GM21360 (cell line): Measurements from ENCODE around the gene NEXN.
"Not testable (repeated sequence)": the region's sequence is repeated elsewhere in the genome, so short reads cannot be mapped to it uniquely, and the experiment has no call there.

ENCODE experiments used
- ATAC-seq: cut with Tn5 transposase; IDR thresholded peaks from one replicate; pipeline ENCODE4 v1.9.1; 2021; ENCODE audit warnings: mild to moderate bottlenecking, moderate library complexity; ENCODE audit not compliant: unreplicated experiment

Gene NEXN

GRCh38 chr1:77905603-77906002, 17.2 kb downstream of the NEXN start:
- ATAC-seq, result no peak

- ATAC-seq, result no peak
Observed at GRCh38 chr1:77906019-77906545, 17.7 kb downstream of the NEXN start.

- ATAC-seq, result no peak
Observed at GRCh38 chr1:77906624-77907023, 18.2 kb downstream of the NEXN start.

GRCh38 chr1:77910116-77910515, 21.7 kb downstream of the NEXN start:
- no peak for ATAC-seq

DNA sequence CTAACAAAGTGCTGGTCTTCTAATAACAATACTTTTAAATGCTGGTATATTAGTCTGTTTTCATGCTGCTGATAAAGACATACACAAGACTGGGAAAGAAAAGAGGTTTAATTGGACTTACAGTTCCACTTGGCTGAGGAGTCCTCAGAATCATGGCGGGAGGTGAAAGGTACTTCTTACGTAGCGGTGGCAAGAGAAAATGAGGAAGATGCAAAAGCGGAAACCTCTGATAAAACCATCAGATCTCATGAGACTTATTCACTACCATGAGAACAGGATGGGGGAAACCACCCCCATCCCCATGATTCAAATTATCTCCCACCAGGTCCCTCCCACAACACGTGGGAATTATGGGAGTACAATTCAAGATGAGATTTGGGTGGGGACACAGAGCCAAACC, 30.5 kb downstream of the NEXN start:
- ATAC-seq, result not testable (repeated sequence)

- ATAC-seq, result no peak
Observed at GRCh38 chr1:77925518-77925917, 37.1 kb downstream of the NEXN start.

DNA sequence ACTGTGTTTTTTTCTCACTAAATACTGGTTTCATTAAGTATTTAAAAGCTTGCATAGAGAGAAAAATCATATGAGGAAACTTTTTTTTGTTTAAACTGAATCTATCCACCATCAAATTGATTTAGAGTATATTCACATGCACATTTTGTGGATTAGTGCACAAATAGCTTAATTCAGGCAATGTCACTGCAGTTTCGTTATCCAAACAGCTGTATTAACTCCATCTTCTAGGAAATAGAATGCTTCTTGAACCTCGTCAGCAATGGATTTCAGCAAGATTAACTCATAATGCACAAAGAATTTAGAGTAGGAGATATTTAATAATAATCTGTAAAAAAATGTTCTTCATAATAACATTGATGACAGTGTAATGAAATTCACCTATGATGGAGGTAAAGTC, 37.5 kb downstream of the NEXN start:
- ATAC-seq, result no peak

- ATAC-seq, result no peak
Observed at GRCh38 chr1:77926561-77927357, 38.3 kb downstream of the NEXN start.

DNA sequence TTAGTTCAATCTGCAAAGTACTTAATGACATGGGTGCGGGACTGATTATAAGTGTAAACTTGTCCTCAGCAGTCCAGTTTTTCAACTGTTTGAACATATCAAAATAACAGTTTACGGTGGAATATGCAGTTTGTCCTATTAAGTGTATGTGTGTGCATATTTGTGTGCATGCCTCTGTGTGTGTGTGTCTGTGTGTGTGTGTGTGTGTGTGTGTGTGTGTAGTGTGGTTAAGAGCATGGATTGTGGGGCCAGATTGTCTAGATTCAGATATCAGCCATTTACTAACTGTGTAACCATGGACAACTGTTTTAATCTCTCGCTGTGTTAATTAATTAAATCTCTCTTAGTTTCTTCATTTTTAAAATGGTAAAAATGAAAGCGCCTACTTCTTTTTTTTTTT, 39.0 kb downstream of the NEXN start:
- ATAC-seq, result no peak

DNA sequence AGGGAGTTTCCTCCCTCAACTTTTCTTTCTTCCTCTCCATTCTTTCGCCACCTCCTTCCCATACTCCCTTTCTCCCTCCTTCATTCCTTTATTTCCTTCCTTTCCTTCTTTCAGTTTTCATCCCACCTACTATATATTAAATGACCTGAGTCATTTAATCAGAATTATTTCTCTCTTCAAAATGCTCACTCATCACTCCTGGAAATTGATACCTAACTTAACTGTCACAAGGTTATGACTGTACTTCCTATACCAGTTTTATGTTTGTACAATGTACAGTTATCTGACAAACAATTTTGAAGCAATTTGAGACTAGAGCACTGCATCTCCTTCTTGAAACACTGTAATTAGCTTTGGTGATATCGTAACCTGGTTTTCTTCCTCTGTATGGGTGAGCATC, 41.4 kb downstream of the NEXN start:
- ATAC-seq, result no peak

GRCh38 chr1:77938651-77939050, 50.2 kb downstream of the NEXN start:
- ATAC-seq, result no peak

DNA sequence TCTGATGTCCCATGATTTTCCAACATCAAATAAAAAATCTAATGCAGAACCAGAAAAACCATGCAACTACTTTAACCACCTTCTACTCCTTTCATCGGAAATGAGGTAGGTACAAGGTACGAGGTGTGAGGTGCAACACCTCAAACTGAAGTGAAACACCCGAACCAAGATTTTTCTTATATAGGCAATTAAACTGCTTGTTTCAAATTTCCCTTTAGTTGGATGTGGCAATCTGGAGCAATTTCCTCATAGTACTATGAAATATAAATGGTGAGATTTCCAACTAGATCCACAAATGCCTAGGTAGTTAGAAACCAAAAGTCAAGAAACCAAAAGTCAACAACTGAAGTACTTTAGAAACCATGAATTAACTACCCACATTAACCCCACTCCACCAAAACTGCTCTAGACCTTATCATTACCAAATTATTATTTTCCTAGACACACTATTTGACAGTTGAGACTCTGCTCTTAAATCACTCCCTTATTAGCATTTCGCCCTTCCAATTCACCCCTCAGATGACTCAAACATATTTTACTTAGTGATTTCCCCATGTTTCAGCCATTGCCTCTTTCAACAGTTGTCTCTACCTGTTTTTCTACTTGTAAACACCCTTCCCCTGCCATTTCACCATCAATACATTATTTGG, 52.6 kb downstream of the NEXN start:
- ATAC-seq, result no peak

DNA sequence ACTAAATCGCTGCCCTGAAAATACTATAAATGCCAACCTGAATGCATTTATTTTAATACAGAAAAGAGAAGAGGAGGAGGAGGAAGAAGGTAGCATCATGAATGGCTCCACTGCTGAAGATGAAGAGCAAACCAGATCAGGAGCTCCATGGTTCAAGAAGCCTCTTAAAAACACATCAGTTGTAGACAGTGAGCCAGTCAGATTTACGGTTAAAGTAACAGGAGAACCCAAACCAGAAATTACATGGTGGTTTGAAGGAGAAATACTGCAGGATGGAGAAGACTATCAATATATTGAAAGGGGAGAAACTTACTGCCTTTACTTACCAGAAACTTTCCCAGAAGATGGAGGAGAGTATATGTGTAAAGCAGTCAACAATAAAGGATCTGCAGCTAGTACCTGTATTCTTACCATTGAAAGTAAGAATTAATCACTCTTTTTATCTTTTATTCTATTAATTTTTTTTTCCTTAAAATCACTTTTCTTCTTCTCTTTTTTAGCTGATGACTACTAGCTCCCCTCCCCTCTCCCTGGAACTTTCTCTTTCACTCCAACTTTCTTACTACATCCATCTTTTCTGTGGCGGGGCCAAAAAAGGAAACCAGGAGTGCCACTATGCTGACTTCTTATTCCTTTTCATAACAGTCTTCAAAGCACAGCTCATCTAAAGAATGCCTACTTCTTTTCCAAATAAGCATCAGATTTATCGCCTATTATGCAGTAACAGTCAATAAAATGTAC, 54.1 kb downstream of the NEXN start:
- ATAC-seq, result no peak

DNA sequence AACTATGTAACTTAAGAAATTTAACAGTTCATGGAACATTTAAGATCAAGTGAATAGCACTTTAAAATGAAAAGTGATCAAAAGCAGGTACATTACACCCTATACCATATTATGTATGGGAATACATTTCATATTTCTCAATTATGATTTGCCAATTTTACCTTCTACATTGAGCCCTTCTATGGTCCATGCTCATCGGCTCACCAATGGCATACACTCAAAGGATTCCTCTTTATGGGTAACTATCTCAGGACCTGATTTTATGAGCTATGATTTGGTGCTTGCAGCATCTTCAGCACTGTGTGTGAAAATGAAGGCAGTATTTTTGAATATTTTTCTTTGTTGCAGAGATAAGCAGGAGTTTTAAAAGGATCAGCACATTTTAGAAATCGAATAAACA, 56.9 kb downstream of the NEXN start:
- no peak for ATAC-seq

DNA sequence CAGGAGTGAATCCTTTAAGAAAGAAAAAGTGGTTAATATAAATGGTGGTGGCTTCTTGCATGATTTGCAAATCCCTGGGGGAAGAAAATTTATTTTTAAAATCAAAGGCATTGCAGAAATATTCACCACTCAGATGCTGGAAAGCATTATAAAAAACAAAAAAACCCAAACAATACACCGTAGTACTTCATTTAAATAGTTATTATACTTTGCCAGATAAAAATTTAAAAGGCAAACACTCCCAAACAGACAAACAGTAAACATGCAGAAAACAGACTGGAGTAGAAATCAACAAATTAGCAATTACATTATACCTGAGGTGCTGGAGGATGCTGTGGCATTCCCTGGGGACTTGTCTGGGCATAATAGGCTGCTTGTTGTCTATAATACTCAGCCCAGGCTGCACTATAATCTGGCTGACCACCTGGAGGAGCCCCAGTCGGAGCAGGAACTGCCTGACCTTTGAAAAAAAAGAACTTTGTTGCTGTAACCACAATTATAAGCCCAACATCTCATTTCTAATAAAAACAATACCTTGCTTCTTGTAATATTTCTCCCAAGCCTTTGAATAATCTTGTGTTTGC, 60.5 kb downstream of the NEXN start:
- no peak for ATAC-seq

DNA sequence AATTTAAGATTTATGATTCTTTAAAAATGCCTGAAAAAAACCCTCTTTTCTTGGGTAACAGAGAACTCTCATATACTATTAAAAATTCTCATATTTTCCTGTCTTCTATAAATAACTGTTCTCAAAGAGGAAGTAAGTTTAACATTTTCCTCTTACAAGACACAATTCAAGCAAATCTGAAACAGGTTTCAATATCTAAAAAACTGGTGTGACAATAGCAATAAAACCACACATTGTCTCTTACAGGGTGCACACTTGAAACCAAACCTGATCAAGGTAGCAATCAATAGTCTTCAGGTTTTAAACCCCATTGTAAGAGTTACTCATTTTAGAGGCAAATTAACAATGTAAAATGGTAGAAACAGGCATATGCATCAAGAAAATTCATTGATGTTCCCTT, 62.4 kb downstream of the NEXN start:
- peak; percentile 64 for ATAC-seq

DNA sequence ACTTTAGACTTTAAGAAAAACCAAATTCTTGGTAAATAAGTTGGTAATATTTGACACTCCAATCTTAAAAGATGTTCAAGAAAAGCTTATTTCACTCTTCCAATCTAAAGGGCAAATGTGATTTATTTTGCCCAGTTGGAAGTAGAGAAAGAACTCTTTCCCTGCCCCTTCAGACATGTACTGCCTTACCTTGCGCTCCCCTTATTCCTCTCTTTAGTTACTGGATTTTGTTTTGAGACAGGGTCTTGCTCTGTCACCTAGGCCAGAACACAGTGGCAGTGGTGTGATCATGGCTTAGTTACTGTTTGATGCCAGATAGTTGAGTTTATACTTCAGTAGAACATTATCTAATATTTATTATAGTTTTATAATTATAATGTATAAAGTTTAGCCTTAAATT, 62.9 kb downstream of the NEXN start:
- ATAC-seq, result peak; percentile 4

DNA sequence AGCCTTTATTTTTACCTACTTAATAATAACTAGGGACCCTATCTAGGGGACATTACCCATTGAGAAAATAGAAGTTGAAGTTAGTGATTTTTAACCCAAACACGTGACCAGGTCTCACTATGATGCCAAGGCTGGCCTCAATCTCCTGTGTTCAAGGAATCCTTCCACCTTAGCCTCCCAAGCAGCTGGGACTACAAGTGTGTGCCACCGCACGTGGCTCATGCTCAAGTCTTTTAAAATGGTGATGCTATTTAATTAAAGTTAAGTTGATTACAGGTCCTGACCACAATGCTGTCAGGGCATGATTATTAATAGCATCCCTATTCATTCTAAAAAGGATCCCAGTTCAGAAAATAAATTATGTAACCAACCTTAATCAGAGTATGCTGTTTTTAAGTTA, 65.5 kb downstream of the NEXN start:
- ATAC-seq, result no peak

DNA sequence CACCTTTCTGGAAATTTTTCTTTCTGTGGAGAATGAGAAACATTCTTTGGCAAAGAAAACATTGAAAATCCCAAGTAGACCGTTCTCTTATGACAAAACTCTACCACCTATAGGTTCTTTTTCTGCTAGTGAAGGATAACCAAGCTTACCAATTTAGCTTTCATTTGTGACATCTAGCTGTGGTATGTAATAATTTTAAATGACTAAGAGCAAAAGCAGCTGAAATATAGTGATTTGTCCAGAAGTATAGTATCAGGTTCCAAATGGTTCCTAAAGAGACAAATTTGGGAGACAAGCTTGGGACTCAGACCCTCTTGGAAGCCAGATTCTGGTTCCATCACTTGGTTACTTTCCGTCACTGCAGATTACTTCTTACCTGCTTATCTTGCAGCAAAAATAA, 66.1 kb downstream of the NEXN start:
- ATAC-seq, result no peak

- no peak for ATAC-seq
Observed at GRCh38 chr1:77955709-77956108, 67.3 kb downstream of the NEXN start.

GRCh38 chr1:77956464-77956863, 68.0 kb downstream of the NEXN start:
- ATAC-seq, result no peak
